HCT116 (cell line): ENCODE data around the gene CCDC121. TPM values are rescaled to one million over a fixed set of nuclear protein-coding genes. Genes with fewer than 3 reads are reported as not detected.

Experiments
- ATAC-seq: fragments of 200-7000 bp; cut with Tn5 transposase; 2 replicates; pipeline ENCODE4 v1.9.1; 2020; ENCODE audit warnings: mild to moderate bottlenecking, moderate library complexity
- BruUV-seq: library from RNA; stranded (reverse); fragments of 400-500 nt; replicated peaks from 2 replicates; lab custom pipeline; 2021; lab: Mats Ljungman, UMichigan
- CTCF ChIA-PET: fragments of 300-600 bp; sonication (Branson Sonifier 250); formaldehyde crosslinking; loops from one replicate; lab custom pipeline; 2021; ENCODE audit warnings: antibody characterized with exemption; lab: Charles Lee
- POLR2A ChIA-PET: fragments of 300-600, 350-600 bp; sonication (Branson Sonifier 250); formaldehyde crosslinking; loops from one replicate; lab custom pipeline; 2021; ENCODE audit warnings: antibody characterized with exemption; lab: Charles Lee
- RAD21 ChIA-PET, 2 experiments: fragments of 300-600 bp; sonication (Branson Sonifier 250); formaldehyde crosslinking; loops; one replicate each; lab custom pipeline; 2023; ENCODE audit warnings: low total read pairs in 2 of 2; ENCODE audit not compliant: uncharacterized antibody in 2 of 2, unreplicated experiment in 2 of 2, low non-redundant PET in 1 of 2; lab: Charles Lee
- DNase-seq: peaks from one replicate; pipeline ENCODE4 v3.0.0-alpha.2; 2010; ENCODE audit warnings: low read depth, low spot score
- H2AFZ ChIP-seq: fragments of 200-600 bp; shearing (Covaris generic), sonication (generic); 2 replicates; pipeline ENCODE4 v1.6.1; 2017; ENCODE audit warnings: low read depth, mixed run types, mixed read lengths, antibody characterized with exemption, low read length; ENCODE audit not compliant: poor library complexity, severe bottlenecking
- H3K27ac ChIP-seq: 2 replicates; pipeline ENCODE4 v1.5.1; 2012; ENCODE audit warnings: low read depth, low read length
- H3K27me3 ChIP-seq: fragments of 200-600 bp; sonication (generic); 2 replicates; pipeline ENCODE4 v1.6.1; 2016; ENCODE audit warnings: mixed run types, low read length, mixed read lengths; ENCODE audit not compliant: insufficient read depth
- H3K36me3 ChIP-seq, 2 experiments: fragments of 200-500 bp in 1 of 2; fragments of 200-600 bp in 1 of 2; sonication (Bioruptor generic) in 1 of 2; sonication (generic) in 1 of 2; 2 replicates each; pipeline versions ENCODE4 v1.5.1 to v1.6.1; 2014 to 2016; ENCODE audit warnings: low read length in 2 of 2, inconsistent platforms in 1 of 2, mixed read lengths in 1 of 2, mixed run types in 1 of 2; ENCODE audit not compliant: insufficient read depth in 2 of 2, control insufficient read depth in 1 of 2
- H3K4me1 ChIP-seq, 2 experiments: fragments of 200-600 bp in 1 of 2; sonication (generic) in 1 of 2; 2 replicates each; pipeline versions ENCODE4 v1.5.1 to v1.6.1; 2012 to 2017; ENCODE audit warnings: low read length in 2 of 2, inconsistent platforms in 1 of 2, mild to moderate bottlenecking in 1 of 2, mixed read lengths in 1 of 2, mixed run types in 1 of 2, moderate library complexity in 1 of 2; ENCODE audit not compliant: insufficient read depth in 2 of 2, control insufficient read depth in 1 of 2
- H3K4me2 ChIP-seq: fragments of 200-600 bp; sonication (generic); 2 replicates; pipeline ENCODE4 v1.6.1; 2017; ENCODE audit warnings: mixed run types, low read length, mixed read lengths
- H3K4me3 ChIP-seq, 2 experiments: fragments of 200-600 bp in 1 of 2; sonication (generic) in 1 of 2; replicated peaks in 1 of 2; 2 replicates each; pipeline ENCODE4 v1.5.1; 2011 to 2016; ENCODE audit warnings: low read length in 2 of 2, control low read depth in 1 of 2, low read depth in 1 of 2, mild to moderate bottlenecking in 1 of 2, mixed read lengths in 1 of 2, mixed run types in 1 of 2
- H3K79me2 ChIP-seq: fragments of 200-600 bp; sonication (generic); 2 replicates; pipeline ENCODE4 v1.6.1; 2017; ENCODE audit warnings: mild to moderate bottlenecking, mixed run types, low read length, moderate library complexity, mixed read lengths; ENCODE audit not compliant: insufficient read depth
- H3K9ac ChIP-seq: fragments of 200-600 bp; sonication (generic); 2 replicates; pipeline ENCODE4 v1.6.1; 2016; ENCODE audit warnings: low read length, mixed read lengths
- H3K9me2 ChIP-seq: fragments of 200-600 bp; sonication (generic), shearing (Covaris generic); 2 replicates; pipeline ENCODE4 v1.6.1; 2017; ENCODE audit warnings: mixed run types, mild to moderate bottlenecking, moderate library complexity; ENCODE audit not compliant: insufficient read depth
- H3K9me3 ChIP-seq, 2 experiments: fragments of 200-500 bp in 1 of 2; fragments of 200-600 bp in 1 of 2; sonication (Bioruptor generic) in 1 of 2; sonication (generic) in 1 of 2; 2 replicates each; pipeline ENCODE4 v1.6.1; 2014 to 2017; ENCODE audit warnings: low read length in 2 of 2, mixed read lengths in 2 of 2, inconsistent platforms in 1 of 2, low read depth in 1 of 2, mild to moderate bottlenecking in 1 of 2, mixed run types in 1 of 2, moderate library complexity in 1 of 2; ENCODE audit not compliant: control insufficient read depth in 1 of 2, insufficient read depth in 1 of 2
- H4K20me1 ChIP-seq: fragments of 200-600 bp; sonication (generic), shearing (Covaris generic); 2 replicates; pipeline ENCODE4 v1.6.1; 2017; ENCODE audit warnings: mixed run types, mild to moderate bottlenecking, moderate library complexity; ENCODE audit not compliant: insufficient read depth
- ATF3 ChIP-seq: IDR thresholded peaks from 2 replicates; pipeline ENCODE4 v1.6.1; 2012
- EGR1 ChIP-seq: IDR thresholded peaks from 2 replicates; pipeline ENCODE4 v1.6.1; 2012; ENCODE audit warnings: low read depth
- ELF1 ChIP-seq: IDR thresholded peaks from 2 replicates; pipeline ENCODE4 v1.6.1; 2012; ENCODE audit warnings: low read depth, borderline replicate concordance
- EZH2 ChIP-seq: fragments of 200-600 bp; sonication (generic); IDR thresholded peaks from 2 replicates; pipeline ENCODE4 v1.6.1; 2017; ENCODE audit warnings: antibody characterized with exemption, mixed run types
- EZH2phosphoT487 ChIP-seq: fragments of 200-600 bp; IDR thresholded peaks from 2 replicates; pipeline ENCODE4 v1.6.1; 2018; ENCODE audit warnings: antibody characterized with exemption, borderline replicate concordance
- FOSL1 ChIP-seq: IDR thresholded peaks from 2 replicates; pipeline ENCODE4 v1.6.1; 2012; ENCODE audit warnings: low read depth
- JUND ChIP-seq: IDR thresholded peaks from 2 replicates; pipeline ENCODE4 v1.6.1; 2012
- MAX ChIP-seq: IDR thresholded peaks from 2 replicates; pipeline ENCODE4 v1.6.1; 2012
- POLR2AphosphoS5 ChIP-seq: IDR thresholded peaks from 2 replicates; pipeline ENCODE4 v1.6.1; 2011; ENCODE audit warnings: mild to moderate bottlenecking, low read depth, low read length, moderate library complexity
- REST ChIP-seq: IDR thresholded peaks from 2 replicates; pipeline ENCODE4 v1.6.1; 2012; ENCODE audit warnings: low read depth
- SIN3A ChIP-seq: IDR thresholded peaks from 2 replicates; pipeline ENCODE4 v1.6.1; 2012; ENCODE audit warnings: low read depth
- SP1 ChIP-seq: IDR thresholded peaks from 2 replicates; pipeline ENCODE4 v1.6.1; 2012; ENCODE audit warnings: low read depth
- SRF ChIP-seq: IDR thresholded peaks from 2 replicates; pipeline ENCODE4 v1.6.1; 2012; ENCODE audit warnings: low read depth
- ZBTB33 ChIP-seq: IDR thresholded peaks from 2 replicates; pipeline ENCODE4 v1.6.1; 2011; ENCODE audit warnings: mild to moderate bottlenecking, low read length, moderate library complexity; ENCODE audit not compliant: insufficient replicate concordance; ENCODE audit errors: extremely low read depth
- ZFX ChIP-seq: fragments of 450-650 bp; IDR thresholded peaks from 2 replicates; pipeline ENCODE4 v1.6.1; 2017
- ZNF274 ChIP-seq: fragments of 200-500 bp; sonication (Bioruptor generic); IDR thresholded peaks from 2 replicates; pipeline ENCODE4 v1.6.1; 2014; ENCODE audit warnings: mild to moderate bottlenecking, low read depth, low read length, inconsistent platforms
- intact Hi-C: fragments of 100-400 bp; cut with micrococcal nuclease; formaldehyde crosslinking; loops from 2 replicates; pipeline ENCODE4 v1.10.0; 2022
- total RNA-seq: library from RNA; stranded (reverse); gene quantifications from one replicate; pipeline ENCODE4 v1.2.1, GENCODE V29; 2021; ENCODE audit not compliant: unreplicated experiment

Gene CCDC121
- total RNA-seq, 1 experiment from 2014 or later: 2.1 TPM

GRCh38 chr2:27582695-27583389, 46.0 kb downstream of the CCDC121 start, which contains the start of gene ZNF512 (continued):
- peak; percentile 68; the same call in 1 of the 2 replicates for TF ChIP-seq SIN3A
- no peak for TF ChIP-seq ZBTB33
- peak; percentile 52; the same call in 1 of the 2 replicates for TF ChIP-seq MAX
- TF ChIP-seq EZH2phosphoT487: no peak
- TF ChIP-seq ZFX: peak; percentile 70
- TF ChIP-seq POLR2AphosphoS5: peak; percentile 94
- TF ChIP-seq EZH2: no peak
- TF ChIP-seq SRF: no peak
- TF ChIP-seq ATF3: no peak
- no peak for TF ChIP-seq EGR1
- TF ChIP-seq JUND: no peak; the same call in 1 of the 2 replicates

GRCh38 chr2:27582129-27582694, 46.6 kb downstream of the CCDC121 start:
- Histone ChIP-seq H3K79me2 (peaks cover 43% of the 10 kb centered on the region), H3K9me2 (no peaks in the 10 kb centered on the region), H3K4me3 (peak overlapping the region; percentile 94 to 95), H3K4me1 (peaks cover 0 to 19% of the 10 kb centered on the region in 2 experiments; a peak in 2 of 4 replicates), H3K27me3 (no peaks in the 10 kb centered on the region), H3K9me3 (no peaks in the 10 kb centered on the region; a peak in 1 of 4 replicates), H3K9ac (peak overlapping the region; percentile 89), H2AFZ (peak overlapping the region; percentile 66), H3K36me3 (no peaks in the 10 kb centered on the region), H4K20me1 (no peaks in the 10 kb centered on the region), H3K27ac (peak overlapping the region; percentile 43), H3K4me2 (peak overlapping the region; percentile 96)
- DNase-seq (no peak), ATAC-seq (no peak)
- intact Hi-C loops: loop anchor here (10.0 kb wide), 1 partner anchor 157 kb away; the partner anchor contains the start of gene NRBP1
- BruUV-seq: TSS peak; percentile 82
- ChIA-PET CTCF (no interaction called here), RAD21 (no interaction called here), POLR2A (interaction anchor here (0.9 to 1.3 kb wide), 3 partner anchors 45 to 57 kb away, joined by 3 to 4 read pairs (median 3); no protein-coding TSS in a partner anchor)
- no peak for TF ChIP-seq POLR2AphosphoS5
- TF ChIP-seq SRF: no peak
- TF ChIP-seq FOSL1: no peak
- TF ChIP-seq ELF1: no peak
- TF ChIP-seq ZNF274: no peak
- no peak for TF ChIP-seq SP1
- TF ChIP-seq REST: no peak
